Smooth muscle cell (in vitro differentiated cells): Measurements from ENCODE around the gene BCL6B. TPM values are rescaled to one million over a fixed set of nuclear protein-coding genes. Genes with fewer than 3 reads are reported as not detected.

Source experiments
- DNase-seq: peaks from one replicate; lab custom pipeline; 2025; ENCODE audit not compliant: unreplicated experiment; lab: John Stamatoyannopoulos, UW
- H2AFZ ChIP-seq: fragments of 200-600 bp; sonication (generic); 2 replicates; pipeline ENCODE4 v1.6.0; 2016; ENCODE audit warnings: antibody characterized with exemption, low read depth, mild to moderate bottlenecking
- H3F3A ChIP-seq: fragments of 200-600 bp; sonication (generic); 2 replicates; pipeline ENCODE4 v1.6.0; 2017; ENCODE audit warnings: antibody characterized with exemption, low read depth
- H3K27ac ChIP-seq: fragments of 200-600 bp; sonication (generic); 2 replicates; pipeline ENCODE4 v1.5.1; 2016; ENCODE audit warnings: low read depth, mild to moderate bottlenecking
- H3K27me3 ChIP-seq: fragments of 200-600 bp; sonication (generic); 2 replicates; pipeline ENCODE4 v1.6.1; 2016; ENCODE audit warnings: low read depth, mild to moderate bottlenecking
- H3K36me3 ChIP-seq: fragments of 200-600 bp; sonication (generic); 2 replicates; pipeline ENCODE4 v1.5.1; 2016; ENCODE audit warnings: low read depth
- H3K4me1 ChIP-seq: fragments of 200-600 bp; sonication (generic); 2 replicates; pipeline ENCODE4 v1.5.1; 2016; ENCODE audit warnings: low read depth
- H3K4me2 ChIP-seq: fragments of 200-600 bp; sonication (generic); 2 replicates; pipeline ENCODE4 v1.6.0; 2016; ENCODE audit warnings: mild to moderate bottlenecking
- H3K4me3 ChIP-seq: fragments of 200-600 bp; sonication (generic); 2 replicates; pipeline ENCODE4 v1.5.1; 2016; ENCODE audit warnings: mild to moderate bottlenecking
- H3K79me2 ChIP-seq: fragments of 200-600 bp; sonication (generic); 2 replicates; pipeline ENCODE4 v1.6.0; 2016; ENCODE audit warnings: low read depth, mild to moderate bottlenecking
- H3K9ac ChIP-seq: fragments of 200-600 bp; sonication (generic); 2 replicates; pipeline ENCODE4 v1.6.0; 2016; ENCODE audit warnings: low read depth
- H3K9me3 ChIP-seq: fragments of 200-600 bp; sonication (generic); replicated peaks from 2 replicates; pipeline ENCODE4 v1.5.1; 2016; ENCODE audit warnings: low read depth
- H4K20me1 ChIP-seq: fragments of 200-600 bp; sonication (generic); 2 replicates; pipeline ENCODE4 v1.6.0; 2016; ENCODE audit warnings: low read depth
- WGBS: methylation state at CpG from one replicate; pipeline ENCODE4 v1.1.7; 2016; ENCODE audit warnings: low lambda C conversion rate; 5-methylcytosine and 5-hydroxymethylcytosine counted together
- polyA plus RNA-seq: library from polyadenylated mRNA; unstranded; fragments of >200 nt; fragmentation: Nextera tagmentation; extraction: Ambion mirVana; gene quantifications from 2 replicates; pipeline ENCODE4 v1.2.1, GENCODE V29; 2016
- total RNA-seq: library from RNA; depleted of rRNA; stranded (reverse); fragments of >200 nt; gene quantifications from 2 replicates; pipeline ENCODE4 v1.2.3, GENCODE V29; 2014
- TF ChIP-seq, protein P1 (sequence below): fragments of 200-600 bp; sonication (generic); IDR thresholded peaks from 2 replicates; pipeline ENCODE4 v1.5.1; 2017; ENCODE audit warnings: borderline replicate concordance, mild to moderate bottlenecking, antibody characterized with exemption; ENCODE audit not compliant: insufficient read depth, poor library complexity, severe bottlenecking

BCL6B gene
- total and polyA plus RNA-seq, 2 experiments from 2014 or later, result not detected

DNA sequence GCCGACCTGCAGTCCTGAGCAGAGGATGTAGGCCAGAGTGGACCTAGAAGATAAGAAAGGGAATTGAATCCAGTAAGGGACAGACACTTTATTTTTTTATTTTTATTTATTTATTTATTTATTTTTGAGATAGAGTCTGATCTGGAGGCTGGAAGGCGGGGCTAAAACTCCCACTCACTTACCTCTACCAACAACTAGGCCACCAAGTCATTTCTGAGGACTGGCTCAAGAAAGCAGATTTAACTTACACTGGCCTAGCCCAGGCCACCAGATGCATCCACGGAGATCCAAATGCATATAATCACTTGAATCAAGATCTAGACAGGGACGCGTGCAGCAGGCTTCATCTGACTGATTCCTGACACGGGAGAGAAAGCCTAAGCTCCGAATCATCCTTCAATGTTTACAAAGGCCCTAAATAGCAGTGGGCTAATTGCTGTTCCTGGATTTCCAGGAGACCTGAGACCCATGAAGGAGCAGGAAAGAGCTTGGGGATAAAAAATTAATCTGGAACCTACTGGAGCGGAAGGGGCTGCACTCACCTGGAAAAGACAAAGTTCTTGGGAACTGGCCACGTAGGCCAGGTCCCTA is 28.1 kb upstream of the BCL6B start:
- TF ChIP-seq, protein P1, sequence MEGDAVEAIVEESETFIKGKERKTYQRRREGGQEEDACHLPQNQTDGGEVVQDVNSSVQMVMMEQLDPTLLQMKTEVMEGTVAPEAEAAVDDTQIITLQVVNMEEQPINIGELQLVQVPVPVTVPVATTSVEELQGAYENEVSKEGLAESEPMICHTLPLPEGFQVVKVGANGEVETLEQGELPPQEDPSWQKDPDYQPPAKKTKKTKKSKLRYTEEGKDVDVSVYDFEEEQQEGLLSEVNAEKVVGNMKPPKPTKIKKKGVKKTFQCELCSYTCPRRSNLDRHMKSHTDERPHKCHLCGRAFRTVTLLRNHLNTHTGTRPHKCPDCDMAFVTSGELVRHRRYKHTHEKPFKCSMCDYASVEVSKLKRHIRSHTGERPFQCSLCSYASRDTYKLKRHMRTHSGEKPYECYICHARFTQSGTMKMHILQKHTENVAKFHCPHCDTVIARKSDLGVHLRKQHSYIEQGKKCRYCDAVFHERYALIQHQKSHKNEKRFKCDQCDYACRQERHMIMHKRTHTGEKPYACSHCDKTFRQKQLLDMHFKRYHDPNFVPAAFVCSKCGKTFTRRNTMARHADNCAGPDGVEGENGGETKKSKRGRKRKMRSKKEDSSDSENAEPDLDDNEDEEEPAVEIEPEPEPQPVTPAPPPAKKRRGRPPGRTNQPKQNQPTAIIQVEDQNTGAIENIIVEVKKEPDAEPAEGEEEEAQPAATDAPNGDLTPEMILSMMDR, result no peak
- no peak overlapping the region for H2AFZ ChIP-seq
- peak overlapping the region; percentile 91 for H3K4me2 ChIP-seq
- no peaks in the 10 kb centered on the region for H3K36me3 ChIP-seq
- H3K79me2 ChIP-seq, result no peaks in the 10 kb centered on the region
- peaks cover 4% of the 10 kb centered on the region for H3F3A ChIP-seq
- H3K9ac ChIP-seq, result no peak overlapping the region
- DNase-seq, result no peak
- H3K9me3 ChIP-seq, result no peaks in the 10 kb centered on the region
- H4K20me1 ChIP-seq, result peaks cover 2% of the 10 kb centered on the region
- no peak overlapping the region for H3K27ac ChIP-seq
- H3K4me3 ChIP-seq, result no peak overlapping the region
- WGBS, result 65% methylated on average over 9 of the region's 9 CpGs
- H3K27me3 ChIP-seq, result no peaks in the 10 kb centered on the region
- peaks cover 8% of the 10 kb centered on the region for H3K4me1 ChIP-seq

GRCh38 chr17:6995500-6996255 is 27.2 kb upstream of the BCL6B start, which contains the start of gene ALOX12:
TSS of gene ALOX12 (plus strand) at chr17:6996049. CDS start at chr17:6996118, 69 bp downstream.
- DNase-seq, result no peak
- H3K79me2 ChIP-seq, result no peaks in the 10 kb centered on the region
- peaks cover 4% of the 10 kb centered on the region for H3F3A ChIP-seq
- H4K20me1 ChIP-seq, result peaks cover 10% of the 10 kb centered on the region
- no peaks in the 10 kb centered on the region for H3K27me3 ChIP-seq
- H3K9me3 ChIP-seq, result no peaks in the 10 kb centered on the region
- H3K9ac ChIP-seq, result no peak within 1 kb of the TSS
- no peaks in the 10 kb centered on the region for H3K36me3 ChIP-seq
- no peak within 1 kb of the TSS for H3K27ac ChIP-seq
- H3K4me2 ChIP-seq, result peak within 1 kb of the TSS; percentile 91
- peaks cover 8% of the 10 kb centered on the region for H3K4me1 ChIP-seq
- TF ChIP-seq, protein P1, result no peak
- H2AFZ ChIP-seq, result no peak within 1 kb of the TSS
- 13% methylated on average over 56 of the region's 64 CpGs for WGBS
- H3K4me3 ChIP-seq, result peak within 1 kb of the TSS; percentile 42

DNA sequence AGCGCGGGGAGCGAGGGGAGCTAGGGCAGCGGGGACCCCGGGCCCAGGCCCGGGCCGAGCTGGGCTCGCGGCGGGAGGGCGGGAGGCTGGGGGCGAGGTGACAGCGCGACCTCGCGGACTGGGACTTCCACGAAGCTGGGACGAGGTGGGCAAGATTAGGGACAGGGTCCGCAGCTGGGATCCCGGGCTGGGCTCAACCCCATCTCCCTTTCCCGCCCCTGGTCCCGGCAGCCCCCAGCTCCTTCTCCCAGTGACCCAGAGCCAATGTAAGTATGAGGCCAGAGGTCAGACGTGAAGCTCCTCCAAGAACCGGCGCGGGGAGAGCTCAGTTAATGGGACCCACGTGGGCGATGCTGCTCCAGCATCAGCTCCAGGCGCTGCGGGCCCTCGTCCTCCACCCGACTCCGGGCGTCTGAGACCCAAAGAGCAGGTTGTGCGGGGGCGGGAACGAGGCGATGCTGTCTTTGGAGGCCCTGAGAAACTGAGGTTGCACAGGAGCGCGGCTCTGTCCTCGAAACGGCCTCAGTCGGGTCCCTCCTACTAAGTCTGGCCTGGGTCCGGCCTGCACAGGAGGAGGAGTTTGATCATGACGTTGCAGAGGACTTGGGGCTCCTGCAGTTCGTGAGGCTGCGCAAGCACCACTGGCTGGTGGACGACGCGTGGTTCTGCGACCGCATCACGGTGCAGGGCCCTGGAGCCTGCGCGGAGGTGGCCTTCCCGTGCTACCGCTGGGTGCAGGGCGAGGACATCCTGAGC is 26.4 kb upstream of the BCL6B start:
- no peak overlapping the region for H3K9ac ChIP-seq
- no peaks in the 10 kb centered on the region for H3K36me3 ChIP-seq
- H3K4me3 ChIP-seq, result peak overlapping the region; percentile 42
- peak overlapping the region; percentile 91 for H3K4me2 ChIP-seq
- peaks cover 4% of the 10 kb centered on the region for H3F3A ChIP-seq
- peaks cover 8% of the 10 kb centered on the region for H3K4me1 ChIP-seq
- no peaks in the 10 kb centered on the region for H3K79me2 ChIP-seq
- no peak overlapping the region for H2AFZ ChIP-seq
- DNase-seq, result no peak
- WGBS, result 72% methylated on average over 43 of the region's 58 CpGs
- H4K20me1 ChIP-seq, result peaks cover 10% of the 10 kb centered on the region
- TF ChIP-seq, protein P1, result no peak
- no peak overlapping the region for H3K27ac ChIP-seq
- no peaks in the 10 kb centered on the region for H3K27me3 ChIP-seq
- H3K9me3 ChIP-seq, result no peaks in the 10 kb centered on the region
